ENCODE results near the gene TNFSF9.
"Not testable (repeated sequence)": the region's sequence is repeated elsewhere in the genome, so short reads cannot be mapped to it uniquely, and the experiment has no call there.

TNFSF9 gene

DNA sequence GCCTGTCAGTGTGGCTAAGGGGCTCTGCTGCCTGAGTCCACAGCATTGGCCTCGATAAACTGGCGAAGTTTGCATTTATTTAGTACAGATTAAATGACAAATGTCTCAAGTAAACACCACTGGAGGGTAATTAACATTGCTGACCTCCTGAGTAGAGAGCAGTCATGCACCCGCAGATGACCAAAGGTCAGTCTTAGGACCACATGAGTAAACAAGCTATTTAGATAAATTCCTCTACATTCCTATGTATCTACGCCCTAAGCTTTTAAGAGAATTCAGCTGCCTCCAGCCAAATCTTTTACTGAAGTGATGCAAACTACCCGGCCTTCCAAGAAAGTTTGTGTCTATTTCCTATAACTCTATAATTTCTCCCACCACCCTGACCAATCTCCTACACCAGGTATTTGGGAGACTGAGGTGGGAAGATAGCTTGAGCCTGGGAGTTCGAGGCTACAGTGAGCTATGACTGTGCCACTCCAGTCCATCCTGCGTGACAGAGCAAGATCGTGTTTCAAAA lies 37.2 kb downstream of the TNFSF9 start:
- DNase-seq (ENCODE audit: low read depth, low spot score), result no peak
- H3K27ac ChIP-seq, result no peak overlapping the region

DNA sequence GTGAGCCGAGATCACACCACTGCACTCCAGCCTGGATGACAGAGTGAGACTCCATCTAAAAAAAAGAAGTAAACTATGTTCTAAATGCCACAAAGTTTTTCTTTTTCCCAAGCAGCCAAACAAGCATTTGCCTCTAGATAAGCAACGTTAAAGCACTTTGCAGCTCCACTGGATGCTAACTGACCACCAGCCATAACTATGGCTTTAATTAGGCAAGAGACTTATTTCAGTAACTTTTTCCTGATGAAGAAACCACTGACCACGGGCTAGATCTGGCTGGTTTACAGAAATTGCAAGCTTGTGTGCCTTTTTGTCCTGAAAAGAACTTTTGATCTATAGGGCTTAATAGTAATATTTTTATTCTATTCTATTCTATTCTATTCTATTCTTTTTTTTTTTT lies 38.0 kb downstream of the TNFSF9 start:
- no peak for DNase-seq (ENCODE audit: low read depth, low spot score)
- H3K27ac ChIP-seq, result no peak overlapping the region

DNA sequence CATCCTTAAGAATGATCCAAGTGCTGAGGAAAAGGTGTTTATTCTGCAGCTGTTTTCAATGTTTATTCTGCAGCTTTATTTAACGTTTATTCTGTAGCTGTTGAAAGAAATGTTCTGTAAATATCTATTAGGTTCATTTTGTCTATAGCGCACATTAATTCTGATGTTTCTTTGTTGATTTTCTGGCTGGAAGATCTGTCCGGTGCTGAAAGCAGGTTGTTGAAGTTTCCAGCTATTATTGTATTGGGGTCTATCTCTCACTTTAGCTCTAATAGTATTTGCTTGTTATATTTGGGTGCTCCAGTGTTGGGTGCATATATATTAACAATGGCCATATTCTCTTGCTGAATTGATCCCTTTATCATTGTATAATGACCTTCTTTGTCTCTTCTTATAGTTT lies 39.9 kb downstream of the TNFSF9 start:
- no peak for DNase-seq (ENCODE audit: low read depth, low spot score)
- H3K27ac ChIP-seq, result no peak overlapping the region

DNA sequence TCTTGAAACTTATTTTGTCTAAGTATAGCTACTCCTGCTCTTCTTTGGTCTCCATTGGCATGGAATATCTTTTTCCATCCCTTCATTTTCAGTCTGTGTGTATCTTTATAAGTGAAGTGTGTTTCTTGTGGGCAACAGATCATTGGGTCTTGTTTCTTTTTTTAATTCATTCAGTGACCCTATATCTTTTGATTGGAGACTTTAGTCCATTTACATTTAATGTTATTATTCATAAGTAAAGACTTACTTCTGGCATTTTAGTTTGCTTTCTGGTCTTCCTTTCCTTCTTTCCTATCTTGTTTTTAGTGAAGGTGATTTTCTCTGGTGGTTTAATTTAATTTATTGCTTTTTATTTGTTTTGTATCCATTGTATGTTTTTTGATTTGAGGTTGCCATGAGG lies 40.3 kb downstream of the TNFSF9 start:
- no peak for DNase-seq (ENCODE audit: low read depth, low spot score)

DNA sequence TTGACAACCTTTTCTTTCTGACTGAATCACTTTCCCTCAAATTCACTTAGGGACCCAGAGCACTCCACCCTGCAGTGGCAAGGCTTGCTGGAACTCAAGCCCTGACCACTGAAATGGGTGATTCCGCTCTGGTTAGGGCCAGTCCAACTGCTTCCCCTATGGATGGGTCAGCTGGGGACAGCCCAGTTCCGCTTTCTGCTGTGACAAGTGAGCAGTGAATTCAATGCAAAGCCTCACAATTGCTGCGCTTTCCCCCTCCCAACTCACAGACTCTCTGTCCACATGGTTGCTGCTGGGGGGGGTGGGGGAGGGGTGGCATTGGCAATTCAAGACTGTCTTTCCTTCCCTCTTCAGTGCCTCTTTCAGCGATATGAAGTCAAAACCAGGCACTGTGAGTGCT lies 41.4 kb downstream of the TNFSF9 start:
- DNase-seq (ENCODE audit: low read depth, low spot score), result no peak
- no peak overlapping the region for H3K27ac ChIP-seq

More for the DNA sequence above, 40.3 kb downstream of the TNFSF9 start:
- no peak overlapping the region for H3K27ac ChIP-seq

DNA sequence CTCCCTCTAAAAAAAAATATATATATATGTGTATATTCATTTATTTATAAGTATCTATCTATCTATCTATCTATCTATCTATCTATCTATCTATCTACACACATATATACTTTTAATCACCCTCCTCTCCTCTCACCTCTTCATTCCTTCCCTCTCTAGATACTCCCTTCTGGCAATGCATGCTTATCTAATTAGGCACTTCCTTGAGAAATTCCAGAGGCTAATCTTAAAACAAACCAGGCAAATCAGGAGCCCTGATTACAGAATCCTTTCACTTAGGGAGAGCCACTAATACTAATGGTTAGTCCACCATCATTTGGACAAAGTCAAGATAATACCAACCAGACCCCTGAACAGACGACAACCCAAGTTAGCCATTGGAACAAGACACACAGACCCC lies 42.5 kb downstream of the TNFSF9 start:
- no peak overlapping the region for H3K27ac ChIP-seq

DNA sequence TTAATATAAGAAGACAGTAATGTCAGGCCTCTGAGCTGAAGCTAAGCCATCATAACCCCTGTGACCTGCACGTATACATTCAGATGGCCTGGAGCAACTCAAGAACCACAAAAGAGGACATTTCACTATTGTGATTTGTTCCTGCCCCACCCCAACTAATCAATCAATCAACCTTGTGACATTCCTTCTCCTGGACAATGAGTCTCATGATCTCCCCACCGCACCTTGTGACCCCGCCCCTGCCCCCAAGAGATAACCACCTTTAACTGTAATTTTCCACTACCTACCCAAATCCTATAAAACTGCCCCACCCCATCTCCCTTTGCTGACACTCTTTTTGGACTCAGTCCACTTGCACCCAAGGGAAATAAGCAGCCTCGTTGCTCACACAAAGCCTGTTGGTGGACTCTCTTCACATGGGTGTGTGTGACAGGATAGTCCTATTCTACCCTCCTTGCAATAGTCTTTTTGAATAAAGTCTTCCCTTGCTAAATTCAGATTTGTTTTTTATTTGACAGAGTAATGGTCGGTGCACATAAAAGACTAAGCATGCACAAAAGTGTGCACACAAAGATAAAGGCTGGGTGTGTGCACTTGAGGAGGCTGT lies 46.1 kb downstream of the TNFSF9 start:
- DNase-seq (ENCODE audit: low read depth, low spot score), result no peak
- peak overlapping the region; percentile 19 for H3K27ac ChIP-seq

More for the DNA sequence above, 42.5 kb downstream of the TNFSF9 start:
- no peak for DNase-seq (ENCODE audit: low read depth, low spot score)

DNA sequence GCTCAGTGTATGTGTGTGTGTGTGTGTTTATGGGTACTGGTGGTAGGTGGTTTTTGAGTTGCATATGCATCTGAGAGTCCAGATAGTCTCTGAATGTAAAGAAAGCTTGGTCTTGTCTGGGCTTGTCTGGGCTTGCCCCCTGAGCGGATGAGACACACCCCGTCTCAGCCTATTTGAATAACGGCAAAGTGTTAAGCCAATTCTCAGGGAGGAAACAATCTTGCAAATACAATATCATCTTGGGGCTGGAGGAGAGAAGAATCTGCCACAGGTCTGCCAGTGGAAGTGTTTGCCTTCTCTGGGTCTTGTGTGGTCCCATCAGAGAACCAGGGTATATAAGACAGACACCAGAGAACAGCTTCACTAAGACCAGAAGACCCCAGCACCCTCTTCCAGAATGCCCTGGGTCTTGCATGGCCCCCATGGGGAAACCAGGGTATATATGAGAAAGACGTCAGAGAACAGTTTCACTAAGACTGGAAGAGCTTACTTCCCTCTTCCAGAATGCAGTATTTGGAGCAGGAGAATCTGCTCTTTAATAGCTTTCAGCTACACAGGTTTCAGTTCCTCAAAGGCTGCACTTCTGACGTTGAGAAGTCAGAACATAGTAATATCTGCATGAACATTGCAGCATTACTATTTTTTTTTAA lies 46.8 kb downstream of the TNFSF9 start:
- peak; percentile 46 for DNase-seq (ENCODE audit: low read depth, low spot score)
- peak overlapping the region; percentile 19 for H3K27ac ChIP-seq

DNA sequence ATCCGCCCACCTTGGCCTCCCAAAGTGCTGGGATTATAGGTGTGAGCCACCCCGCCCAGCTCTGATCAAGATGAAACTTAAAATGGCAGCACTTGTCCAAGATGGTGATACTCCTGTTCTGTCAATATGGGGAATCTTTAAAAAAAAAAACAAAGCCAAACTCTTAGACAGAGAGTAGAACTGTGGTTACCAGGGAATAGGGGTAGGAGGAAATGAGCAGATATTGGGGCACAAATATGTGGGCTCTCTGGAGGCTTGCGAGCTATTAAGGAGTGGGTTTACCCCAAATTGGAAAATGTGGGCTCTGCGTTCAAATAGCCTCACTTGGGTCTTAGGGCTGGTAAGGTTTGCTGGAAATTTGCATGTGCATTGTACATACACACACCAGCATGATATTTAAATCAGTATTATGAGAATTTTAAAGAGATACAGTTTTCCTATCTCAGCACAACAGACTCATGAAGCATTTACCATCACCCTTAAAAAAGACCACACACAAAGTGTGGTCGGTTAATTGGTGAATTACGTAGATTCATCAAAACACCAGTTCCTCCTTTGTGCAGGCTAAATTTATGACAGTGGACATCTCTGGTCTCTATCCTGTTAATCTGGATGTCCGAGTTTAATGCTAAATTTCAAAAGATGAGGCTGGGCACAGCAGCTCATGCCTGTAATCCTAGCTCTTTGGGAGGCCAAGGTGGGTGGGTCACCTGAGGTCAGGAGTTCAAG lies 48.8 kb downstream of the TNFSF9 start:
- no peak for DNase-seq (ENCODE audit: low read depth, low spot score)

DNA sequence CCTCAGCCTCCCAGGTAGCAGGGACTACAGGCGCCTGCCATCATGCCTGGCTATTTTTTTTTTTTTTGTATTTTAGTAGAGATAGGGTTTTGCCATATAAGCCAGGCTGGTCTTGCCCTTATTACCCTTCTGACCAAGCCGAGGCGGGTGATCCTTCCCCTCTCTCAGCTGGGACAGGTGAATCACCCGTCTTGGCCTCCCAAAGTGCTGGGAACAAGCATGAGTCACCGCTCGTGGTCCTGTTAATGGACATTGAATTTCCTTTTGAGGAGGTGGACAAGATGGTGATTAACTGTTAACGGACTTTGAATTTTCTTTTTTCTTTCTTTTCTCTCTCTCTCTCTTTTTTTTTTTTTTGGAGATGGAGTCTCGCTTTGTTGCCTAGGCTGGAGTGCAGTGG lies 49.5 kb downstream of the TNFSF9 start:
- no peak for DNase-seq (ENCODE audit: low read depth, low spot score)
- no peak overlapping the region for H3K27ac ChIP-seq

More for the DNA sequence above, 48.8 kb downstream of the TNFSF9 start:
- H3K27ac ChIP-seq, result no peak overlapping the region

DNA sequence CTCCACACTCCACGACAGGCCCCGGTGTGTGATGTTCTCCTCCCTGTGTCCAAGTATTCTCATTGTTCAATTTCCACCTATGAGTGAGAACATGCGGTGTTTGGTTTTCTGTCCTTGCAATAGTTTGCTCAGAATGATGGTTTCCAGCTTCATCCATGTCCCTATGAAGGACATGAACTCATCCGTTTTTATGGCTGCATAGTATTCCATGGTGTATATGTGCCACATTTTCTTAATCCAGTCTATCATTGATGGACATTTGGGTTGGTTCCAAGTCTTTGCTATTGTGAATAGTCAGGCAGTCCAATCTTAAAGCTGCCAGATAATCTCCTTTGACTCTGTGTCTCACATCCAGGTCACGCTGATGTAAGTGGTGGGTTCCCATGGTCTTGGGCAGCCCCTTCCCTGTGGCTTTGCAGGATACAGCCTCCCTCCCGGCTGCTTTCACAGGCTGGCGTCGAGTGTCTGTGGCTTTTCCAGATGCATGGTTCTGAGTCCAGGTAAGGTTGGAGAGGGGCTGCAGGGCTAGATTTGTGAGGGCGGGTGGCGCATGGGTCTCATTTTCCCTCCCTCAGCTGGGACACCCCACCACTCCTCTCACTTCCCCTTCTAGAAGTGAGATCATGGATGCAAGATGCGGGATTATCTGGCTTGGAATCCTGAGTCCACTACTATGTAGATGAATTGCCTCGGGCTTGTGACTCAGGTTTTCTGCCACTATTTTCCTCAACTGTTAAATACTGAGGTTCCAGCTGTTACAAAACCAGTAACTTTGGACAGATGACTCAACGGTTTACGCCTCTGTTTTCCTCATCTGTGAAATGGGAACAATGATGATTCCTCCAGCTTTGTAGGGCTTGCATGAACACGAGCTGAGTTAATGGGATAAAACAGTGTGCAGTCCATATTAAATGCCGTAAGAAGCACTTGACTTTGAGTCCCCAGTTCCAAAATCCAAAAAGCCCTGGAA lies 52.0 kb downstream of the TNFSF9 start:
- not testable (repeated sequence) for DNase-seq (ENCODE audit: low read depth, low spot score); H3K27ac ChIP-seq

Measured in epithelial cell of prostate (primary cell).